ENCODE measurements around the gene LINGO3.
A peak's percentile ranks its signal among the peaks of the same experiment; 100 is the strongest.

LINGO3 gene

DNA sequence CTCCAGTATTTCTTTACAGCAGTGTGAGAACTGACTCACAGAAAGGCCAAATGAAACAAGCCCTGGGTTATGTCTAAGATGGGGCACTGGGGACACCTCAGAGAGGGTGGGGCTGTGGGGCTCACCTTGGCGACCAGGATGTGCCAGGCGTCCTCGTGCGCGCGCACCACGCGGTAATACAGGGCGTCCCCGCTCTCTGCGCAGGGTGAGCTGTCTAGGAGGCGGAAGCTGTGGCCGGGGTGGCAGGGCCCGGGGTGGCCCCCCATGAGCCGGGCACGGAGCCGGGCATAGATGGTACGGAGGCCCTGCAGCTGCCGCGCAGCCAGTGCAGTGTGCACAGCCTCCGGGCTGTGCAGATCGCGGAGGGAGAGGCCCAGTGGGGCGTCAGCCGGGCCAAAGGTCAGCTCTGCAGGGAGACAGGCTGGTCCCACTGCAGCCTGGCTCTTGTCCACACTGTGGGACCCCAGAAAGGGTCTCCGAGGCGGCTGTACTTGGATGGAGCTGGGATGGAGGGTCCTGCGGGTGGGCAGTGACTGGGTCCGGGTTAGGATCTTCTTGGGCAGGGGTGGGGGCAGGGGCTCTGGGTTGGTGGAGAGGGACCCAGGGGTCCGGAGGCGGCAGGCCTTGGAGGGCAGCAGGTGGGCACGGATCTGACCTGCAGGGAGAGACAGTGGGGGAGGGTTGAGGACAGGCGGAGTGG is 29.3 kb downstream of the LINGO3 start:
- DNase-seq: no peak

DNA sequence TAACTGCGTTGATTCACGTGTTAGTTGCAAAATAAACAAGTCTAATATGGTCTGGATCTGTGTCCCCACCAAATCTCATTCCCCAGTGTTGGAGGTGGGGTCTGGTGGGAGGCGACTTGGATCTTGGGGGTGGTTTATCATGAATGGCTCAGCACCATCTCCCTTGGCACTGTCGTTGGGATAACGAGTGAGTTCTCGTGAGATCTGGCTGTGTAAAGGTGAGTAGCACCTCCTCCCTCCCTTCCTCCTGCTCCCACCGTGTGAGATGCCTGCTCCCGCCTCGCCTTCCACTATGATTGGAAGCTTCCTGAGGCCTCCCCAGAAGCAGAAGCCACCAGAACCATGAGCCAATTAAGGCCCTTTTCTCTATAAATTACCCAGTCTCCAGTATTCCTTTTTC is 30.8 kb downstream of the LINGO3 start:
- no peak for DNase-seq

- no peak for DNase-seq
Observed at GRCh38 chr19:2276429-2276986, 31.4 kb downstream of the LINGO3 start.

DNA sequence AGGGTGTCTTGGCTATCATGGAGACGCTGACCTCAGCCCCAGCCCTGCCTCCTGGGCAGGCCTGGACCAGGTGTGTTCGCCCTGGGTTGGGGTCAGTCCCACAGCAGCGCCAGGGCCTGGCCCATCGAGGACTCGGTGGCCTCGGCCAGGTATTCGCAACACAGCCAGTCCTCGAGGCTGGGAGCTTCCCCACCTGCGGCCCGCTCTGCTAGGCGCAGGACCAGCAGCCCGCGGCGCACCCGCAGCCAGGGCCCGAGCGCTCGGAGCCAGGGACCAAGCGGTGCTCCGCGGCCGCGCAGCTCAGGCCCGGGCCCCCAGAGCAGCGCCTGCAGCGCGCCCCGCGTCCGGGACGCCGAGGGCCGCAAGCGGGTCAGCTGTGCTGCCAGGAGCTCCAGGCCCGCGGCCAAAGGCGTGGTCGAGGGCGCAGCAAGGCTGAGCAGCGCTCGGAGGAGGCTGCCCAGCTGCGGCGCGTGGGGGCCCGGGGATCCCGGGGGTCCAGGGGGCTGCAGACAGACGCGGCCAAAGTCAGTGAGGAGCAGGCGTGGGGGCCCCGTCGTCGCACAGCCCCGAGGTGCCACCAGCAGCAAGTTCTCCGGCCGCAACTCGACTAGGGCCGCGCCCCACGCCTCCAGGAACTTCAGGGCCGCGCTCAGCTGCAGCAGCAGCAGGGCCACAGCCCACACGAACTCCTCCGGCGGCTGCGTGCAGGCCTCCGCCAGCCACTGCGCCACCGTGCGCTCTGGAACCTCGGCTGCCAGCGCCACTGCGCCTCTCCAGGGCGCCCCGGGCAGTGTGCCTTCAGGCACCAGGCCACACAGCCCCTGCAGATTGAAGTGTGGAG is 32.1 kb downstream of the LINGO3 start:
- no peak for DNase-seq

GRCh38 chr19:2274931-2275535 is 32.9 kb downstream of the LINGO3 start:
- DNase-seq: no peak

DNA sequence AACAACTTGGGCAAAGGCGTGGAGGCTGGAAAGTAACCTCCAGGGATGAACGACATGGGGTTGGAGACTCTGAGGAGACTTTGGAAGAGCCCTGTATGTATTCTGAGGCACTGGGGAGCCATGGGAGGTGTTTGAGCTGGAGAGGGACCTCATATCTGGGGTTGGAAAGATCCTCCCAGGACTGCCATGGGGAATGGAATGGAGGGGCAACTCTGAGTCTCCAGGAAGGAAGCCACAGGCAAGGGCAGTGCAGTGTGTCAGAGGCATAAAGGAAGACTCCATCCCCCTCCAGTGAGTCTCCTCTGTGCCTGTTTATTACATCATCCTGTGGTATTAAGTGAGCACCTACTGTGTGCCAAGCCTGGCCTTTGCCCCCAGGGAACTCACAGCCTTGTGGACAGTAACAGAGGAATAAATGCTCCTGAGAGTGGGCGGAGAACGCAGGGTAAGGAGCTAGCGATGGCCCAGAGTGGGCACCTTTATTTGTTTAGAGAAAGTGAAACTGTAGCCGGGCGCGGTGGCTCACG is 33.7 kb downstream of the LINGO3 start:
- DNase-seq: no peak

GRCh38 chr19:2273356-2274184 is 34.4 kb downstream of the LINGO3 start:
- DNase-seq: peak; percentile 25

- DNase-seq: no peak
Observed at GRCh38 chr19:2271234-2272103, 36.5 kb downstream of the LINGO3 start.

DNA sequence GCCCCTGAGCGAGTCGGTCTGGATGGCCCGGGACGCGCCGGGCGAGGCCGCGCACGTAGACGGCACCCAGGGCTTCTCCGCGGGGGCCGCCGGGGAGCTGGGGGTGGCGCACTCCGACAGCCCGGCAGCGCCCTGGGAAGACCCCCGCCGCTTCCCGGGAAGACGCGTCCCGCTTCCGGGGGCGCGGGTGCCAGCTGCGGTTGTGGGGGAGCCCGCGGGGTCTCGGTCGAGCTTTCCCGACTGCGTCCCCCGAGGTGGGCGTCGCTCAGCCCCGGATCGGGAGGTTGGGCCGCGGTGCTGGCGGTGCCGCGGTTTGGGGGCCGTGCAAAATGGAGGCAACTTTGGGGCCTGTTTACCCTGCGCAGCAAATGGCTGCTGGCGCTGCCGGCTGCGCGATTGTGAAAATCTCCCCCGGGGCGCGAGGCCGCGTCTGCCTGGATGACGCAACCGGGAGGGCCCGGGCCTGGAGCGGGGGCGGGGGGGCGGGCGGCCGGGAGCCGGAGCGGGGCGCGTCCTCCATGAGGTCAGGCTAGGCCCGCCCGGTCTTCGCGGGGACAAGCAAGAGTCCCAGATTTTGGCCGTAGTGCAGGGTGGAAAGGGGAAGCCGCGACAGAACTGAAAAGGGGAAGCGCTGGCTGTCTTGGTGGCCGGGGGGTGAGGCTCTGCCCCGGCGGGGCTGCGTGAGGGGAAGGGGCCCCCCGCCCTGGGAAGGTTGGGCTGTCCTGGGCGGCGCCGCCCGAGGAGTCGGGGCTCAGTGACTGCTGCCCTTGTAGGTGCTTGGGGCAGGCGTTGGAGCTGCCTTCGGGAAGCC is 37.3 kb downstream of the LINGO3 start:
- DNase-seq: peak; percentile 53

DNA sequence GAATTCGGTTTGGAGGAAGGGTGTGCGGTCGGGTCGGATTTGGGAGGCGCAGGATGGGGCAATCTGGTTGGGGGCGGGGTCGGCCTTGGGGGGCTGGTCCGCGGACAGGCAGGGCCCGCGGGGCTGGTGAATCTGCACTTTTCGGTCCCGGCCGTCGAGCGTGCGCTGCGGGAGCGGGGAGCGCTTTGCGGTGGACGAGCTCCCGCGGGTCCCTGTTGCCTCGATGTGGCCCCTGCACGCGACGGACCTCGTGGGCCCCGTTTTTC is 37.9 kb downstream of the LINGO3 start:
- DNase-seq: no peak

GRCh38 chr19:2269244-2270156 is 38.5 kb downstream of the LINGO3 start:
- peak; percentile 91 for DNase-seq

DNA sequence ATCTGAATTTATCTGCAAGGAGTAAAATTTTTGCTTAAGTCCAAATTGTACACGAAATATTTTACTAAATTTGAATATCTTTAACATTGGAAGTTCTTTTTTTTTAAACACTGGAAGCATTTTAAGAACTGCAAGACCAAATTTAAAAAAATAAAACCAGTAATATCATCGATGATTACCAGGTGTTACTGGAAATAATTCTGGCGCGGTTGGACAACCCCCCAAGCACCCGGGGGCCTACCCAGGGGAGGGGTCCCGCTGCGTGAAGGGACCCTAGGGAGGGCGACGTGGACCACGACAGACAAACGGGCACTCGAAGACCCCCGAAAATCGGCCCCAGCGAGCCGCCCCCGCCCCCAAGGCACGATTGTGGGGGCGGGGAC is 39.1 kb downstream of the LINGO3 start:
- no peak for DNase-seq

DNA sequence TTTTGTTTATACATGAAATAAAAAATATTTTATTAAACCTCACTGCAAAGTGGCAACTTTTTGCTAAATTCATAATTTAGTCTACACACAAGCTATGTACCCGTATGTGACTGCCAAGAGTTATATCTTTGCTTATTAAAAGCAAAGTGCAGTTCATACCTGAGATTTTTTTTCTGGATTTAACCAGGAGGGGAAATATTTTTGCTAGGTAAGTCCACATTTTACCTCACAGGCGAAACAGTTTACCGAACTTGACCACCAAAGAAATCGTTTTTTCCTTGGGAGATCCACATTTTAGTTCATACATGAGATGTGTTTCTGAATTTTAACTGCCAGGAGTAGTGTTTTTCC is 39.5 kb downstream of the LINGO3 start:
- DNase-seq: no peak

GRCh38 chr19:2266183-2266993 is 41.6 kb downstream of the LINGO3 start:
- DNase-seq: no peak

GRCh38 chr19:2261438-2262172 is 46.3 kb downstream of the LINGO3 start:
- DNase-seq: no peak

DNA sequence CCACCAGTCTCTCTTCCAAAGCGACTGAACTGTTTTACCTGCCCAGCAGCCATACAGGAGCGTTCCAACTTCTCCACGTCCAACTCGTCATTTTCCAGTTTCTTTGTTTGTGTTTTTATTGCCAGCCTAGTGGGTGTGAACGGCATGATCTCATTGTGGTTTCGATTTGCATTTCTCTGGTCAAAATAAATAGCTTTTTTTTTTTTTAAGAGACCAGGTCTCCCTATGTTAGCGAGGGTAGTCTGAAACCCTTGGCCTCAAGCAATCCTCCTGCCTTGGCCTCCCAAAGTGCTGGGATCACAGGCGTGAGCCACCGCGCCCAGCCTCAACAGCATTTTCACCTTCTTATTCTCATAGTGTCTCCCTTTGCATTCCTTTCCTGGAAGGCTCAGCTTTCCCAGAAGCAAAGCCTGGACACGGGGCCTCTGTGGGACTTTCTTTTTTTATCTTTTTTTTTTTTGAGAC is 47.6 kb downstream of the LINGO3 start:
- no peak for DNase-seq

DNA sequence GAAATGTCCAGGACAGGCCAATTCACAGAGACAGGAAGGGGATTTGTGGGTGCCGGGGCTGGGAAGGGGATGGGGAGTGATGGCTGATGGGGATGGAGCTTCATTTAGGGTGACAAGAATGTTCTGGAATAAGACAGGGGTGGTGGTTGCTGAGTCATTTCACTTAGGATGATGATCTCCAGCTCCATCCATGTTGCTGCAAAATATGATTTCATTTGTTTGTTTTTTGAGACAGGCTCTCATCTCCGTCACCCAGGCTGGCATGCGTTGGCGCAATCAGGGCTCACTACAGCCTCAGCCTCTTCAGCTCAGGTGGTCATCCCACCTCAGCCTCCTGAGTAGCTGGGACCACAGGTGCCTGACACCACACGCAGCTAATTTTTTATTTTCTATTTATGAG is 48.6 kb downstream of the LINGO3 start:
- DNase-seq: no peak

All from GOT3 (cell line).